Choroid plexus epithelial cell (primary cell): ENCODE measurements around the gene CEP164.

Experiments
- DNase-seq: peaks from one replicate; pipeline ENCODE4 v3.0.0-alpha.2; 2010; ENCODE audit warnings: low read depth
- H3K4me3 ChIP-seq: 2 replicates; pipeline ENCODE4 v1.5.1; 2011; ENCODE audit warnings: low read depth, mild to moderate bottlenecking, control low read depth, low read length, moderate library complexity
- TF ChIP-seq, protein P1 (sequence below): conservative IDR thresholded peaks from 2 replicates; pipeline ENCODE4 v1.5.1; 2011; ENCODE audit warnings: low read depth, mild to moderate bottlenecking, control low read depth, inconsistent platforms, low read length, moderate library complexity

The CEP164 gene

DNA sequence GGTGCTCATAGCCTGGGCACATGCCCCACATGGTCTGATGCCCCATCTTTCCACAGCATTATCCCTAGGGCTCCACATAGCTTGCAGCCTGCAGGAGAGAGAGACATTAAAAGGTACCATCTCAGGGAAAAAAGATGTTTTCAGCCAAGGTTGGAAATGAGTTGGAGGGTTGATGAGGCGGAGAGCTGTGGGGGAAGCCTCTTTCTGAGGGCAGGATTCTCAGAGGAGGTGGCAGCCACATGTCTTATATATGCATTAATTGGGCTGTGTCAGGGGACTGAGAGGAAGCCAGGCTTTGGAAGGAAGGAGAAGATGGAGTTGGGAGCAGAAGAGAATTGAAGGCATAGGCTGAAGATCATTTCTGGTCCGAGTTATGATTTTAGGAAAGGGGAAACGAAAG is 57.8 kb downstream of the CEP164 start:
- TF ChIP-seq, protein P1, sequence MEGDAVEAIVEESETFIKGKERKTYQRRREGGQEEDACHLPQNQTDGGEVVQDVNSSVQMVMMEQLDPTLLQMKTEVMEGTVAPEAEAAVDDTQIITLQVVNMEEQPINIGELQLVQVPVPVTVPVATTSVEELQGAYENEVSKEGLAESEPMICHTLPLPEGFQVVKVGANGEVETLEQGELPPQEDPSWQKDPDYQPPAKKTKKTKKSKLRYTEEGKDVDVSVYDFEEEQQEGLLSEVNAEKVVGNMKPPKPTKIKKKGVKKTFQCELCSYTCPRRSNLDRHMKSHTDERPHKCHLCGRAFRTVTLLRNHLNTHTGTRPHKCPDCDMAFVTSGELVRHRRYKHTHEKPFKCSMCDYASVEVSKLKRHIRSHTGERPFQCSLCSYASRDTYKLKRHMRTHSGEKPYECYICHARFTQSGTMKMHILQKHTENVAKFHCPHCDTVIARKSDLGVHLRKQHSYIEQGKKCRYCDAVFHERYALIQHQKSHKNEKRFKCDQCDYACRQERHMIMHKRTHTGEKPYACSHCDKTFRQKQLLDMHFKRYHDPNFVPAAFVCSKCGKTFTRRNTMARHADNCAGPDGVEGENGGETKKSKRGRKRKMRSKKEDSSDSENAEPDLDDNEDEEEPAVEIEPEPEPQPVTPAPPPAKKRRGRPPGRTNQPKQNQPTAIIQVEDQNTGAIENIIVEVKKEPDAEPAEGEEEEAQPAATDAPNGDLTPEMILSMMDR = no peak
- no peak for DNase-seq
- H3K4me3 ChIP-seq = no peak overlapping the region

DNA sequence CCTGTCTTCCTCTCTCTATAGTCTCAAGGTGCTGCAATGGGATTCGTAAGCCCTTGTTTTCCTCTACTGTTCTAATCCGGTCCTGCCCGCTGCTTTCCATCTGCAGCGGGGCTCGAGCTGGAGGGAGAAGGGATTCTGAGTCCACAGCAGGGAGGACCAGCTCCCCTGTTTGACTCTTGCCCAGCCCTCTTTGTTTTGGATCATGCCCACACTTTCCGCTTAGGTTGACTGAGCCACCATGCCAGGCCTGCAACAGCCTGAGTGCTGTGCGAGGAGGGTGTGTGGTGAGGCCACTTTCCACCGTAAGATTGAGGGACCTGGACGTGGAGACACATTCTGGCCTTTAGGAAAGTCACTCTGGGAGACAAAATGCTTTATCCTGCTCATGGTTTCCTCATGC is 58.3 kb downstream of the CEP164 start:
- TF ChIP-seq, protein P1 = no peak
- no peak for DNase-seq
- H3K4me3 ChIP-seq = no peak overlapping the region

DNA sequence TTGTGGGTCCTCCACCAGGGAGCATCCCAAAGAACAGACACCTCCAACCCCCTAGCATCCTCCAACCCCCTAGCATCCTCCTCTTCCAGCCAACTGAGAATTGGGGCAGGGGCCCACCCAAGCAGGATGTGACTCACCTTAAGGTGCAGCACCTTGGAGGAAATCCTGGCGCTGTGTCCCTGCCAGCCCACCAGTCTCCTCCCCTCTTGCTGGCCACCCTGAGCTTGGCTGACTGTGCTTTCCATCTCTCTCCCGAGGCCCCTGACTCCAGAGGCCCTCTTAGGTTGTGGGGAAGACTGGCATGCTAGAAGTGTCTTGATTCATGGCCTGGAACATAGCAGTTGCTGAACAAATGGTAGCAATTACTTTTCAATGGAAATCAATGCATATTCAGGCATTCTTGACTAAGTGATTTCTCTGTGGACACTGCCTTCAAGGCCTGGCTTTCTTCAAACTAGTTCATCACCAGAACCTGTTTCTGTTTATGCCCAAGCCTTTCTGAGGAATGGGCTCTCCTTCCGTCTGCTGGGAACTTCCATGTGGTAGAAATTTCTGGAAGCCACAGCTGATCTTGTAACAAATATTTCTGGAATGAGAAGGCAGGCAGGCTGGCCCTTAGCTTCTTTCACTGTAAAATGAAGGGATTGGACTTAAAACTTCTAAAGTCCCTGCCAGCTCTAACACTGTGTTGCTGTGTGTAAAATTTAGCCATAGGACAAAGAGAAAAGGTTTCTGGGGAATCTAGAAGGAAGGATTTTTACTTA is 60.5 kb downstream of the CEP164 start:
- H3K4me3 ChIP-seq = no peak overlapping the region
- TF ChIP-seq, protein P1 = no peak
- peak; percentile 54 for DNase-seq

DNA sequence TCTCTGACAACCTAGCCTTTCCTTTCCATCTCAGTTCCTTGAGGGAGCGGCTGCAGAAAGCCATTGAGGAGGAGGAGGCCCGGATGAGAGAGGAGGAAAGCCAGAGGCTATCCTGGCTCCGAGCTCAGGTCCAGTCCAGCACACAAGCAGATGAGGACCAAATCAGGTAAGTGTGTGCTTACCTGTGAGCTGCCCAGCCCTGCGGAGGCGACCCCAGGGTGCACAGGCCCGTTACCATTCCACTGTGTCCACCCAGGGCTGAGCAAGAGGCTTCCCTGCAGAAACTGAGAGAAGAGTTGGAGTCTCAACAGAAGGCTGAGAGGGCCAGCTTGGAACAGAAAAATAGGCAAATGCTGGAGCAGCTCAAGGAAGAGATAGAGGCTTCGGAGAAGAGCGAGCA is 63.1 kb downstream of the CEP164 start:
- no peak overlapping the region for H3K4me3 ChIP-seq
- TF ChIP-seq, protein P1 = no peak
- DNase-seq = no peak

DNA sequence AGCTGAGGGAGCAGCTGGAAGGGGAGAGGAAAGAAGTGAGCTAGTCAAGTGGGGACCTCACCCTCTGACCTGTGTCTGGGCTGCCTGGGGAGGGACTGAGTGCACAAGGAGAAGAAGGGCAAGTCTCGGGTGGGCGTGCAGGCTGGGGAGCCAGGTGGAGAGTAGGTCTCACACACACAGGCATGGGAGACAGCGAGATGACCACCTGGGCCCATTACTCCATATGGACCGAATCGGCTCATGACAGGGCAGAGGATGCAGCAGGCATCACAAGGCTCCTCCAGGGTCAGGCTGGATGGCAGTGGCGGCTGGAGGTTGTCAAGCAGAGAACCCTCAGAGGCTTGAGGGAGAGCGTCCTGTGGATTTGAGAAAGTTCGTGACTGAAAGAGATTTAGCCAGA is 63.5 kb downstream of the CEP164 start:
- DNase-seq = no peak

DNA sequence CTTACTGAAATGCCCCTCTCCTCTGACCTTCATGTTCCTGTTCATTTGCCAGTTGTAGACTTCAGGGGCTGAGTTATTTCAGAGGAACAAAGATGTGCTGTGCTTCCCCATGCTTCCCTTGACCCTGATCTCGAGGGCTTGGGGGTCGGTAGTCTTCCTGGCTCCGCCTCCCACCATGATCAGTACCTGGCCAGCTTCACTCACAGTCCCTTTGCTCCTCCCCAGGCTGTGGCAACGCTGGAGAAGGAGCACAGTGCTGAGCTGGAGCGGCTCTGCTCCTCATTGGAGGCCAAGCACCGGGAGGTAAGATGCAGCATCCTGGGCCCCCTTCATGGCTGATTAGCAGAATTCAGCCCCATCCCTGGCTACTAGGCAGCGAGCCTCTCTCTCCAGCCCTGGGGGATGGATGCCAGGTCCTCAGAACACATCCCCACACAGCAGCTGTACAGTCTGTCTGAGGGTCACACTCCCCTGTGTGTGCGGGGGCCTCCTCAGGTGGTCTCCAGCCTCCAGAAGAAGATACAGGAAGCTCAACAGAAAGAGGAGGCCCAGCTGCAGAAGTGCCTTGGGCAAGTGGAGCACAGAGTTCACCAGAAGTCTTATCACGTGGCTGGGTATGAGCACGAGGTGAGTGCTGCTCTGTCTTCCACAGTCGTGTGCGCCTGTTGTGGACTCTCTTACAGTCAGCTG is 64.5 kb downstream of the CEP164 start:
- TF ChIP-seq, protein P1 = no peak
- H3K4me3 ChIP-seq = no peak overlapping the region
- no peak for DNase-seq

More for the DNA sequence above, 63.5 kb downstream of the CEP164 start:
- TF ChIP-seq, protein P1 = no peak
- no peak overlapping the region for H3K4me3 ChIP-seq
